ENCODE measurements around the gene SDK2. TPM values are rescaled to one million over a fixed set of nuclear protein-coding genes. Genes with fewer than 3 reads are reported as not detected.
A peak's percentile ranks its signal among the peaks of the same experiment; 100 is the strongest.

SDK2 gene
- total and polyA plus RNA-seq, 2 experiments from 2014 or later, result 0.74 to 5.1 TPM

DNA sequence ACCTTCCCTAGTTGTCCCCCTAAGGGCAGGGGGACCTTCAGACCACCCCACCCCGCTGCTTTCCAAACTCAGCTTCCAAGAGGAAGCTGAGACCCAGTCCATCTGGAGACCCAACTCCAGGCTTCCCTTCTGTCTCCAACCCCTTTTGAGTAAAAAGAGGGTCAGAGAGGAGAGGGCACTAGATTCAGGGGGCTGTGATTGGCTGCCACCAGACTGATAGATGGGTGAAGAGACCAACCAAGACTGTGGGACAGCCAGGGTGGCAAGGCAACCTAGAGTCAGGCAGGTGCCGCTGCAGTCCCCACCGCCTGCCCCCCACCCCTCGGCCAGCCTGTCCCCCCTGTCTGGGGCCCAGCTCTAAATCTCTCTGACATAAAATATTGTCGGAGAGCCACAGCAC, 92.5 kb downstream of the SDK2 start (continued):
- TF ChIP-seq, protein P1, sequence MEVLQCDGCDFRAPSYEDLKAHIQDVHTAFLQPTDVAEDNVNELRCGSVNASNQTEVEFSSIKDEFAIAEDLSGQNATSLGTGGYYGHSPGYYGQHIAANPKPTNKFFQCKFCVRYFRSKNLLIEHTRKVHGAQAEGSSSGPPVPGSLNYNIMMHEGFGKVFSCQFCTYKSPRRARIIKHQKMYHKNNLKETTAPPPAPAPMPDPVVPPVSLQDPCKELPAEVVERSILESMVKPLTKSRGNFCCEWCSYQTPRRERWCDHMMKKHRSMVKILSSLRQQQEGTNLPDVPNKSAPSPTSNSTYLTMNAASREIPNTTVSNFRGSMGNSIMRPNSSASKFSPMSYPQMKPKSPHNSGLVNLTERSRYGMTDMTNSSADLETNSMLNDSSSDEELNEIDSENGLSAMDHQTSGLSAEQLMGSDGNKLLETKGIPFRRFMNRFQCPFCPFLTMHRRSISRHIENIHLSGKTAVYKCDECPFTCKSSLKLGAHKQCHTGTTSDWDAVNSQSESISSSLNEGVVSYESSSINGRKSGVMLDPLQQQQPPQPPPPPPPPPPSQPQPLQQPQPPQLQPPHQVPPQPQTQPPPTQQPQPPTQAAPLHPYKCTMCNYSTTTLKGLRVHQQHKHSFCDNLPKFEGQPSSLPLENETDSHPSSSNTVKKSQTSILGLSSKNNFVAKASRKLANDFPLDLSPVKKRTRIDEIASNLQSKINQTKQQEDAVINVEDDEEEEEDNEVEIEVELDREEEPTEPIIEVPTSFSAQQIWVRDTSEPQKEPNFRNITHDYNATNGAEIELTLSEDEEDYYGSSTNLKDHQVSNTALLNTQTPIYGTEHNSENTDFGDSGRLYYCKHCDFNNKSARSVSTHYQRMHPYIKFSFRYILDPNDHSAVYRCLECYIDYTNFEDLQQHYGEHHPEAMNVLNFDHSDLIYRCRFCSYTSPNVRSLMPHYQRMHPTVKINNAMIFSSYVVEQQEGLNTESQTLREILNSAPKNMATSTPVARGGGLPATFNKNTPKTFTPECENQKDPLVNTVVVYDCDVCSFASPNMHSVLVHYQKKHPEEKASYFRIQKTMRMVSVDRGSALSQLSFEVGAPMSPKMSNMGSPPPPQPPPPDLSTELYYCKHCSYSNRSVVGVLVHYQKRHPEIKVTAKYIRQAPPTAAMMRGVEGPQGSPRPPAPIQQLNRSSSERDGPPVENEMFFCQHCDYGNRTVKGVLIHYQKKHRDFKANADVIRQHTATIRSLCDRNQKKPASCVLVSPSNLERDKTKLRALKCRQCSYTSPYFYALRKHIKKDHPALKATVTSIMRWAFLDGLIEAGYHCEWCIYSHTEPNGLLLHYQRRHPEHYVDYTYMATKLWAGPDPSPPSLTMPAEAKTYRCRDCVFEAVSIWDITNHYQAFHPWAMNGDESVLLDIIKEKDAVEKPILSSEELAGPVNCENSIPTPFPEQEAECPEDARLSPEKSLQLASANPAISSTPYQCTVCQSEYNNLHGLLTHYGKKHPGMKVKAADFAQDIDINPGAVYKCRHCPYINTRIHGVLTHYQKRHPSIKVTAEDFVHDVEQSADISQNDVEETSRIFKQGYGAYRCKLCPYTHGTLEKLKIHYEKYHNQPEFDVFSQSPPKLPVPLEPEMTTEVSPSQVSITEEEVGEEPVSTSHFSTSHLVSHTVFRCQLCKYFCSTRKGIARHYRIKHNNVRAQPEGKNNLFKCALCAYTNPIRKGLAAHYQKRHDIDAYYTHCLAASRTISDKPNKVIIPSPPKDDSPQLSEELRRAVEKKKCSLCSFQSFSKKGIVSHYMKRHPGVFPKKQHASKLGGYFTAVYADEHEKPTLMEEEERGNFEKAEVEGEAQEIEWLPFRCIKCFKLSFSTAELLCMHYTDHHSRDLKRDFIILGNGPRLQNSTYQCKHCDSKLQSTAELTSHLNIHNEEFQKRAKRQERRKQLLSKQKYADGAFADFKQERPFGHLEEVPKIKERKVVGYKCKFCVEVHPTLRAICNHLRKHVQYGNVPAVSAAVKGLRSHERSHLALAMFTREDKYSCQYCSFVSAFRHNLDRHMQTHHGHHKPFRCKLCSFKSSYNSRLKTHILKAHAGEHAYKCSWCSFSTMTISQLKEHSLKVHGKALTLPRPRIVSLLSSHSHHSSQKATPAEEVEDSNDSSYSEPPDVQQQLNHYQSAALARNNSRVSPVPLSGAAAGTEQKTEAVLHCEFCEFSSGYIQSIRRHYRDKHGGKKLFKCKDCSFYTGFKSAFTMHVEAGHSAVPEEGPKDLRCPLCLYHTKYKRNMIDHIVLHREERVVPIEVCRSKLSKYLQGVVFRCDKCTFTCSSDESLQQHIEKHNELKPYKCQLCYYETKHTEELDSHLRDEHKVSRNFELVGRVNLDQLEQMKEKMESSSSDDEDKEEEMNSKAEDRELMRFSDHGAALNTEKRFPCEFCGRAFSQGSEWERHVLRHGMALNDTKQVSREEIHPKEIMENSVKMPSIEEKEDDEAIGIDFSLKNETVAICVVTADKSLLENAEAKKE (CRISPR knock-in tag; IDR thresholded peaks at IDR 0.05), result no peak
- TF ChIP-seq CREB1 (CRISPR knock-in tag; IDR thresholded peaks at IDR 0.05; ENCODE audit: low read depth), result no peak
- no peak for TF ChIP-seq STAT1 (IDR thresholded peaks at IDR 0.05; ENCODE audit: unreplicated experiment)
- no peak for TF ChIP-seq CTCF (conservative IDR thresholded peaks at IDR 0.05; ENCODE audit: low read depth in 2 of 2)
- TF ChIP-seq NANOG (IDR thresholded peaks at IDR 0.05; ENCODE audit: borderline replicate concordance), result no peak
- no peak for TF ChIP-seq POLR2AphosphoS5 (IDR thresholded peaks at IDR 0.05; ENCODE audit: low read depth)

- Histone ChIP-seq H3K9me2 (ENCODE audit: insufficient read depth) (no peaks in the 10 kb centered on the region), H3K79me2 (replicated peaks; ENCODE audit: insufficient read depth) (no peaks in the 10 kb centered on the region), H3F3A (replicated peaks; ENCODE audit: low read depth) (no peaks in the 10 kb centered on the region), H3K27me3 (ENCODE audit: insufficient read depth) (no peaks in the 10 kb centered on the region), H3K4me2 (no peak overlapping the region), H3K27ac (ENCODE audit: low read depth) (no peak overlapping the region), H2AFZ (no peak overlapping the region), H3K4me1 (ENCODE audit: insufficient read depth) (peaks cover 7% of the 10 kb centered on the region; the same call in 1 of the 2 replicates), H4K20me1 (replicated peaks; ENCODE audit: insufficient read depth) (no peaks in the 10 kb centered on the region), H3K4me3 (no peak overlapping the region), H3K36me3 (ENCODE audit: insufficient read depth) (no peaks in the 10 kb centered on the region)
- no peak for DNase-seq (ENCODE audit: low spot score)
- Mint-ChIP-seq H3K27me3 (ENCODE audit: insufficient read depth, low read depth, poor library complexity) (peaks cover 9% of the 10 kb centered on the region), H3K4me3 (no peak overlapping the region), H3K27ac (peak overlapping the region; percentile 55; the same call in 1 of the 2 replicates), H3K4me1 (peaks cover 49% of the 10 kb centered on the region), H3K9me3 (no peaks in the 10 kb centered on the region), H3K36me3 (ENCODE audit: low read depth) (no peaks in the 10 kb centered on the region)
- ATAC-seq, result no peak
- TF ChIP-seq REST (IDR thresholded peaks at IDR 0.05; ENCODE audit: unreplicated experiment), result no peak
- no peak for TF ChIP-seq EZH2 (IDR thresholded peaks at IDR 0.05; ENCODE audit: low read depth, unreplicated experiment)
- no peak for TF ChIP-seq CTCF (conservative IDR thresholded peaks at IDR 0.05; ENCODE audit: low read depth in 2 of 2)
- no peak for TF ChIP-seq POLR2AphosphoS5 (IDR thresholded peaks at IDR 0.05; ENCODE audit: low read depth)
- no peak for TF ChIP-seq ZNF331 (CRISPR knock-in tag; IDR thresholded peaks at IDR 0.05; ENCODE audit: low read depth)
- no peak for TF ChIP-seq JUNB (IDR thresholded peaks at IDR 0.05; ENCODE audit: unreplicated experiment)
Observed at GRCh38 chr17:73551144-73551543, 93.1 kb downstream of the SDK2 start.
